SU-DHL-6 (cell line): ENCODE measurements around the gene INKA2.

ENCODE experiments used
- H2AFZ ChIP-seq: fragments of 200-600 bp; sonication (generic); 2 replicates; pipeline ENCODE4 v1.6.1; 2014; ENCODE audit warnings: low read depth, mild to moderate bottlenecking, moderate library complexity, mixed read lengths, antibody characterized with exemption, low read length; ENCODE audit not compliant: severe bottlenecking
- H3F3A ChIP-seq: fragments of 200-600 bp; shearing (Covaris generic); 2 replicates; pipeline ENCODE4 v1.6.0; 2016; ENCODE audit warnings: antibody characterized with exemption, mild to moderate bottlenecking; ENCODE audit not compliant: insufficient read depth
- H3K27ac ChIP-seq: fragments of 200-600 bp; sonication (generic); 2 replicates; pipeline ENCODE4 v1.5.1; 2016; ENCODE audit warnings: low read depth, mild to moderate bottlenecking, low read length, moderate library complexity, mixed read lengths
- H3K27me3 ChIP-seq: fragments of 200-600 bp; sonication (generic), shearing (Covaris generic); 2 replicates; pipeline ENCODE4 v1.6.0; 2014; ENCODE audit warnings: mild to moderate bottlenecking, low read length
- H3K36me3 ChIP-seq: fragments of 200-600 bp; sonication (generic); 2 replicates; pipeline ENCODE4 v1.6.1; 2014; ENCODE audit warnings: mild to moderate bottlenecking, low read length, mixed read lengths
- H3K4me2 ChIP-seq: fragments of 300-600, 200-600 bp; shearing (Covaris generic), sonication (generic); 2 replicates; pipeline ENCODE4 v1.6.0; 2014; ENCODE audit warnings: low read length, low read depth, mild to moderate bottlenecking; ENCODE audit not compliant: poor library complexity, severe bottlenecking
- H3K4me3 ChIP-seq: fragments of 200-600 bp; sonication (generic); 2 replicates; pipeline ENCODE4 v1.5.1; 2014; ENCODE audit warnings: antibody characterized with exemption, low read length, mild to moderate bottlenecking, mixed read lengths; ENCODE audit not compliant: insufficient read depth, poor library complexity, severe bottlenecking
- H3K79me2 ChIP-seq: fragments of 200-600 bp; sonication (generic); 2 replicates; pipeline ENCODE4 v1.6.1; 2014; ENCODE audit warnings: mild to moderate bottlenecking, low read length, moderate library complexity; ENCODE audit not compliant: insufficient read depth
- H3K9ac ChIP-seq: fragments of 200-600 bp; sonication (generic); 2 replicates; pipeline ENCODE4 v1.7.0; 2014; ENCODE audit warnings: mild to moderate bottlenecking, low read length
- H3K9me2 ChIP-seq: fragments of 200-600 bp; sonication (generic); replicated peaks from 2 replicates; pipeline ENCODE4 v1.6.1; 2014; ENCODE audit warnings: low read length; ENCODE audit not compliant: insufficient read depth
- H3K9me3 ChIP-seq: fragments of 200-600 bp; sonication (generic); 2 replicates; pipeline ENCODE4 v1.6.1; 2014; ENCODE audit warnings: low read length, mixed read lengths; ENCODE audit not compliant: insufficient read depth
- H4K20me1 ChIP-seq: fragments of 200-600 bp; sonication (generic); 2 replicates; pipeline ENCODE4 v1.6.1; 2014; ENCODE audit warnings: low read depth, mild to moderate bottlenecking, antibody characterized with exemption, low read length, moderate library complexity, mixed read lengths
- CTCF ChIP-seq: fragments of 200-600 bp; sonication (generic); IDR thresholded peaks from one replicate; pipeline ENCODE4 v1.5.1; 2017; ENCODE audit warnings: antibody characterized with exemption, mild to moderate bottlenecking, low read length, moderate library complexity; ENCODE audit not compliant: insufficient read depth, poor library complexity, severe bottlenecking
- EZH2phosphoT487 ChIP-seq: fragments of 200-600 bp; sonication (generic), shearing (Covaris generic); conservative IDR thresholded peaks from 2 replicates; pipeline ENCODE4 v1.6.1; 2018; ENCODE audit warnings: mild to moderate bottlenecking, antibody characterized with exemption, low read length, moderate library complexity, mixed read lengths

INKA2 gene

GRCh38 chr1:111776861-111777260 lies 37.7 kb upstream of the INKA2 start:
- no peak overlapping the region for H3K27ac ChIP-seq
- TF ChIP-seq CTCF: no peak
- TF ChIP-seq EZH2phosphoT487: no peak
- no peak overlapping the region for H2AFZ ChIP-seq
- H4K20me1 ChIP-seq: no peaks in the 10 kb centered on the region
- H3K9ac ChIP-seq: no peak overlapping the region
- no peak overlapping the region for H3K4me2 ChIP-seq
- no peaks in the 10 kb centered on the region for H3K36me3 ChIP-seq
- no peaks in the 10 kb centered on the region for H3F3A ChIP-seq
- H3K27me3 ChIP-seq: no peaks in the 10 kb centered on the region
- no peaks in the 10 kb centered on the region for H3K9me2 ChIP-seq
- no peak overlapping the region for H3K4me3 ChIP-seq
- H3K79me2 ChIP-seq: no peaks in the 10 kb centered on the region
- H3K9me3 ChIP-seq: no peaks in the 10 kb centered on the region

- Histone ChIP-seq H3K9me2 (no peaks in the 10 kb centered on the region), H4K20me1 (no peaks in the 10 kb centered on the region), H3K4me3 (no peak overlapping the region), H3K9ac (no peak overlapping the region), H3K79me2 (no peaks in the 10 kb centered on the region), H3K27ac (no peak overlapping the region), H3F3A (no peaks in the 10 kb centered on the region), H3K4me2 (no peak overlapping the region), H3K36me3 (no peaks in the 10 kb centered on the region), H3K9me3 (no peaks in the 10 kb centered on the region), H2AFZ (no peak overlapping the region), H3K27me3 (no peaks in the 10 kb centered on the region)
- TF ChIP-seq CTCF (no peak), EZH2phosphoT487 (no peak)
Measured at GRCh38 chr1:111776391-111776790, 37.2 kb upstream of the INKA2 start.

GRCh38 chr1:111775966-111776365 lies 36.8 kb upstream of the INKA2 start:
- H3K27ac ChIP-seq: no peak overlapping the region
- H4K20me1 ChIP-seq: no peaks in the 10 kb centered on the region
- H3K79me2 ChIP-seq: no peaks in the 10 kb centered on the region
- no peaks in the 10 kb centered on the region for H3K36me3 ChIP-seq
- no peak overlapping the region for H2AFZ ChIP-seq
- H3K27me3 ChIP-seq: no peaks in the 10 kb centered on the region
- no peak overlapping the region for H3K4me3 ChIP-seq
- TF ChIP-seq EZH2phosphoT487: no peak
- TF ChIP-seq CTCF: no peak
- H3K4me2 ChIP-seq: no peak overlapping the region
- H3F3A ChIP-seq: no peaks in the 10 kb centered on the region
- H3K9me3 ChIP-seq: no peaks in the 10 kb centered on the region
- no peak overlapping the region for H3K9ac ChIP-seq
- H3K9me2 ChIP-seq: no peaks in the 10 kb centered on the region
